Ascending aorta (tissue), 2 donors: ENCODE data around the gene BNIP1. TPM values are rescaled to one million over a fixed set of nuclear protein-coding genes. Genes with fewer than 3 reads are reported as not detected.

ENCODE experiments used
- DNase-seq, 2 donors: peaks; one replicate each; pipeline ENCODE4 v3.0.0-alpha.2; 2019; ENCODE audit warnings: low spot score in 2 of 2
- H3K27ac ChIP-seq, 2 donors: fragments of 200-600 bp; sonication (generic); one replicate each; pipeline ENCODE4 v1.5.1; 2016 to 2017; ENCODE audit warnings: mild to moderate bottlenecking in 1 of 2
- H3K27me3 ChIP-seq: fragments of 200-600 bp; sonication (generic); one replicate; pipeline ENCODE4 v1.5.1; 2017
- H3K36me3 ChIP-seq, 2 donors: fragments of 200-600 bp; sonication (generic); one replicate each; pipeline ENCODE4 v1.5.1; 2016
- H3K4me1 ChIP-seq, 2 donors: fragments of 200-600 bp; sonication (generic); one replicate each; pipeline ENCODE4 v1.5.1; 2016 to 2017; ENCODE audit warnings: mild to moderate bottlenecking in 1 of 2
- H3K4me3 ChIP-seq, 2 donors: fragments of 200-600 bp; sonication (generic); one replicate each; pipeline ENCODE4 v1.5.1; 2016 to 2017; ENCODE audit warnings: mild to moderate bottlenecking in 1 of 2
- H3K9me3 ChIP-seq, 2 donors: fragments of 200-600 bp; sonication (generic); one replicate each; pipeline ENCODE4 v1.5.1; 2016
- CTCF ChIP-seq, 3 experiments: fragments of 200-600 bp in 2 of 3; fragments of 450-650 bp in 1 of 3; sonication (generic) in 2 of 3; IDR thresholded peaks; one replicate each; pipeline ENCODE4 v1.5.1; 2016 to 2019; ENCODE audit warnings: antibody characterized with exemption in 3 of 3, mild to moderate bottlenecking in 1 of 3, moderate library complexity in 1 of 3
- intact Hi-C: fragments of 100-400 bp; cut with DNase I; formaldehyde crosslinking; loops from one replicate; pipeline ENCODE4 v1.15.1; 2023
- total RNA-seq: library from RNA; depleted of rRNA; stranded (reverse); fragments of >200 nt; gene quantifications from one replicate; pipeline ENCODE4 v1.1.0, GENCODE V29; 2016

The BNIP1 gene
- total RNA-seq, 1 donor from 2014 or later, result 11.3 TPM

- Histone ChIP-seq H3K4me1 (no peaks in the 10 kb centered on the region), H3K9me3 (no peaks in the 10 kb centered on the region), H3K27me3 (no peaks in the 10 kb centered on the region), H3K4me3 (no peak overlapping the region), H3K27ac (no peak overlapping the region), H3K36me3 (peaks cover 64 to 74% of the 10 kb centered on the region in 2 donors)
- DNase-seq, result no peak
- intact Hi-C loops, result no loop called here
- no peak for TF ChIP-seq CTCF (IDR thresholded peaks at IDR 0.05)
Measured at GRCh38 chr5:173155912-173156311, 11.6 kb downstream of the BNIP1 start.

GRCh38 chr5:173158366-173158765 lies 14.0 kb downstream of the BNIP1 start:
- no peak for TF ChIP-seq CTCF (IDR thresholded peaks at IDR 0.05)
- H3K36me3 ChIP-seq, result peaks cover 63 to 83% of the 10 kb centered on the region in 2 donors
- H3K4me3 ChIP-seq, result no peak overlapping the region
- no peaks in the 10 kb centered on the region for H3K9me3 ChIP-seq
- no peak overlapping the region for H3K27ac ChIP-seq
- no peaks in the 10 kb centered on the region for H3K4me1 ChIP-seq
- DNase-seq, result no peak
- no peaks in the 10 kb centered on the region for H3K27me3 ChIP-seq
- intact Hi-C loops, result no loop called here

GRCh38 chr5:173159256-173159655 lies 14.9 kb downstream of the BNIP1 start:
- Histone ChIP-seq H3K4me3 (no peak overlapping the region), H3K4me1 (no peaks in the 10 kb centered on the region), H3K9me3 (no peaks in the 10 kb centered on the region), H3K27me3 (no peaks in the 10 kb centered on the region), H3K36me3 (peaks cover 64 to 85% of the 10 kb centered on the region in 2 donors), H3K27ac (no peak overlapping the region)
- no peak for TF ChIP-seq CTCF (IDR thresholded peaks at IDR 0.05)
- DNase-seq, result no peak
- intact Hi-C loops, result no loop called here

GRCh38 chr5:173161148-173161547 lies 16.8 kb downstream of the BNIP1 start:
- intact Hi-C loops, result no loop called here
- H3K27ac ChIP-seq, result no peak overlapping the region
- DNase-seq, result no peak
- H3K4me1 ChIP-seq, result no peaks in the 10 kb centered on the region
- TF ChIP-seq CTCF (IDR thresholded peaks at IDR 0.05), result no peak
- H3K9me3 ChIP-seq, result no peaks in the 10 kb centered on the region
- peaks cover 46 to 77% of the 10 kb centered on the region in 2 donors for H3K36me3 ChIP-seq
- H3K4me3 ChIP-seq, result no peak overlapping the region
- no peaks in the 10 kb centered on the region for H3K27me3 ChIP-seq

- intact Hi-C loops, result no loop called here
- Histone ChIP-seq H3K36me3 (peaks cover 32 to 60% of the 10 kb centered on the region in 2 donors), H3K9me3 (no peaks in the 10 kb centered on the region), H3K4me3 (no peak overlapping the region), H3K4me1 (no peaks in the 10 kb centered on the region), H3K27ac (no peak overlapping the region), H3K27me3 (no peaks in the 10 kb centered on the region)
- DNase-seq, result no peak
- no peak for TF ChIP-seq CTCF (IDR thresholded peaks at IDR 0.05)
Measured at GRCh38 chr5:173163219-173163618, 18.9 kb downstream of the BNIP1 start.
